Esophagus muscularis mucosa (tissue), 3 donors: ENCODE measurements around the gene EIF2S2.

Source experiments
- POLR2A ChIP-seq: fragments of 450-650 bp; IDR thresholded peaks from one replicate; pipeline ENCODE4 v1.6.1; 2017; ENCODE audit warnings: antibody characterized with exemption, moderate library complexity, mild to moderate bottlenecking, low read depth
- POLR2AphosphoS5 ChIP-seq, 2 donors: sonication (generic); formaldehyde crosslinking; IDR thresholded peaks; one replicate each; pipeline ENCODE4 v1.6.1; 2017; ENCODE audit warnings: antibody characterized with exemption in 2 of 2
- TF ChIP-seq, protein P1 (sequence below), 3 experiments: fragments of 200-600 bp in 2 of 3; fragments of 450-650 bp in 1 of 3; sonication (generic) in 2 of 3; IDR thresholded peaks; one replicate each; pipeline ENCODE4 v1.5.1; 2017 to 2019; ENCODE audit warnings: antibody characterized with exemption in 3 of 3, mild to moderate bottlenecking in 2 of 3, moderate library complexity in 1 of 3

DNA sequence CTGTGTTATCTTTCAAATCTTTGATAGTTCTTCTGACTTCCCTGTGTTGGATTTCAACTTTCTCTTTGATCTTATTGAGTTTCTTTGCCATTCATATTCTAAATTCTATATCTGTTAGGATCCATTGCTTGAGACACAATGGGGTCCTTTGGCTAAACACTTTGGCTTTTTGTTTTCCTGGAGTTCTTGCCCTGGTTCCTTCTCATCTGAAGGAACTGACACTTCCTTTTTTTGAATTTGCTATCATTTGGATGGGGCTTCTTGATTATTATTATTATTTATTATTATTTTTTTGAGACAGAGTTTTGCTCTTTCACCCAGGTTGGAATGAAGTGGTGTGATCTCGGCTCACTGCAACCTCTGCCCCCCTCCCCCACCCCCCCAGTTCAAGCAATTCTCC lies 30.1 kb upstream of the EIF2S2 start:
- TF ChIP-seq, protein P1, sequence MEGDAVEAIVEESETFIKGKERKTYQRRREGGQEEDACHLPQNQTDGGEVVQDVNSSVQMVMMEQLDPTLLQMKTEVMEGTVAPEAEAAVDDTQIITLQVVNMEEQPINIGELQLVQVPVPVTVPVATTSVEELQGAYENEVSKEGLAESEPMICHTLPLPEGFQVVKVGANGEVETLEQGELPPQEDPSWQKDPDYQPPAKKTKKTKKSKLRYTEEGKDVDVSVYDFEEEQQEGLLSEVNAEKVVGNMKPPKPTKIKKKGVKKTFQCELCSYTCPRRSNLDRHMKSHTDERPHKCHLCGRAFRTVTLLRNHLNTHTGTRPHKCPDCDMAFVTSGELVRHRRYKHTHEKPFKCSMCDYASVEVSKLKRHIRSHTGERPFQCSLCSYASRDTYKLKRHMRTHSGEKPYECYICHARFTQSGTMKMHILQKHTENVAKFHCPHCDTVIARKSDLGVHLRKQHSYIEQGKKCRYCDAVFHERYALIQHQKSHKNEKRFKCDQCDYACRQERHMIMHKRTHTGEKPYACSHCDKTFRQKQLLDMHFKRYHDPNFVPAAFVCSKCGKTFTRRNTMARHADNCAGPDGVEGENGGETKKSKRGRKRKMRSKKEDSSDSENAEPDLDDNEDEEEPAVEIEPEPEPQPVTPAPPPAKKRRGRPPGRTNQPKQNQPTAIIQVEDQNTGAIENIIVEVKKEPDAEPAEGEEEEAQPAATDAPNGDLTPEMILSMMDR (IDR thresholded peaks at IDR 0.05) = no peak
- TF ChIP-seq POLR2A (no peak), POLR2AphosphoS5 (IDR thresholded peaks at IDR 0.05) (no peak)
